Sigmoid colon (tissue), 7 donors: Measurements from ENCODE around the gene PLCD1. TPM values are rescaled to one million over a fixed set of nuclear protein-coding genes. Genes with fewer than 3 reads are reported as not detected.
"Not testable (repeated sequence)": the region's sequence is repeated elsewhere in the genome, so short reads cannot be mapped to it uniquely, and the experiment has no call there.

Source experiments
- DNase-seq: peaks from one replicate; pipeline ENCODE4 v3.0.0-alpha.2; 2019
- H3K27ac ChIP-seq, 4 donors: fragments of 200-600 bp; sonication (generic); one replicate each; pipeline ENCODE4 v1.5.1; 2016 to 2019; ENCODE audit warnings: mild to moderate bottlenecking in 1 of 4
- H3K27me3 ChIP-seq, 3 donors: fragments of 200-600 bp; sonication (generic); one replicate each; pipeline ENCODE4 v1.5.1; 2019; ENCODE audit warnings: mild to moderate bottlenecking in 1 of 3
- H3K36me3 ChIP-seq, 4 donors: fragments of 200-600 bp; sonication (generic); one replicate each; pipeline ENCODE4 v1.5.1; 2016 to 2019
- H3K4me1 ChIP-seq, 4 donors: fragments of 200-600 bp; sonication (generic); one replicate each; pipeline ENCODE4 v1.5.1; 2017 to 2019
- H3K4me3 ChIP-seq, 4 donors: fragments of 200-600 bp; sonication (generic); one replicate each; pipeline ENCODE4 v1.5.1; 2017 to 2019; ENCODE audit warnings: mild to moderate bottlenecking in 2 of 4, moderate library complexity in 1 of 4
- H3K9me3 ChIP-seq, 4 donors: fragments of 200-600 bp in 3 of 4; sonication (generic) in 3 of 4; one replicate each; pipeline versions ENCODE4 v1.5.1 to v1.6.1; 2013 to 2019
- CTCF ChIP-seq, 4 experiments: fragments of 450-650 bp in 3 of 4; fragments of 200-600 bp in 1 of 4; IDR thresholded peaks; one replicate each; pipeline ENCODE4 v1.5.1; 2016 to 2019; ENCODE audit warnings: antibody characterized with exemption in 4 of 4, mild to moderate bottlenecking in 3 of 4, moderate library complexity in 2 of 4
- EP300 ChIP-seq, 4 donors: sonication (generic); formaldehyde crosslinking; IDR thresholded peaks; one replicate each; pipeline ENCODE4 v1.6.1; 2017; ENCODE audit warnings: antibody characterized with exemption in 4 of 4
- POLR2A ChIP-seq, 2 donors: fragments of 450-650 bp; IDR thresholded peaks; one replicate each; pipeline ENCODE4 v1.6.1; 2016; ENCODE audit warnings: antibody characterized with exemption in 2 of 2, mild to moderate bottlenecking in 2 of 2, moderate library complexity in 2 of 2
- POLR2AphosphoS5 ChIP-seq, 4 donors: sonication (generic); formaldehyde crosslinking; IDR thresholded peaks; one replicate each; pipeline ENCODE4 v1.6.1; 2017; ENCODE audit warnings: antibody characterized with exemption in 4 of 4
- WGBS, 2 donors: extraction: QIAGEN DNeasy Blood & Tissue Kit; methylation state at CpG; one replicate each; pipeline ENCODE4 v1.1.7; 2013; 5-methylcytosine and 5-hydroxymethylcytosine counted together
- intact Hi-C: fragments of 100-400 bp; cut with DNase I; formaldehyde crosslinking; loops from one replicate; pipeline ENCODE4 v1.15.1; 2023
- polyA plus RNA-seq, 3 donors: library from polyadenylated mRNA; stranded (reverse); fragments of 200-250 nt; gene quantifications; one replicate each; pipeline ENCODE4 v1.2.3, GENCODE V29; 2013
- total RNA-seq, 4 donors: library from RNA; depleted of rRNA; stranded (reverse); fragments of >200 nt; gene quantifications; one replicate each; pipeline ENCODE4 v1.1.0, GENCODE V29; 2016
- donor health status: healthy with polysubstance abuse.
- donor health status: Bipolar disorder and iron deficiency.
- donor health status: healthy.

The PLCD1 gene
- total and polyA plus RNA-seq, 7 donors: 10.3 to 139 (median 22.7) TPM

GRCh38 chr3:37974121-37975083, 55.0 kb downstream of the PLCD1 start:
- Histone ChIP-seq H3K27ac (no peak overlapping the region), H3K4me1 (no peaks in the 10 kb centered on the region), H3K36me3 (peaks cover 10 to 54% (median 20%) of the 10 kb centered on the region in 4 donors), H3K9me3 (no peaks in the 10 kb centered on the region), H3K4me3 (no peak overlapping the region), H3K27me3 (no peaks in the 10 kb centered on the region)
- TF ChIP-seq EP300 (IDR thresholded peaks at IDR 0.05): no peak
- TF ChIP-seq CTCF (IDR thresholded peaks at IDR 0.05): peak; percentile 41 to 63 (median 53)
- intact Hi-C loops: no loop called here
- no peak for DNase-seq
- 63 to 77% methylated on average over 9 of the region's 9 CpGs for WGBS, 2 donors

- intact Hi-C loops: no loop called here
- DNase-seq: peak; percentile 84
- Histone ChIP-seq H3K27ac (no peak overlapping the region), H3K4me3 (no peak overlapping the region), H3K36me3 (peaks cover 10 to 60% (median 24%) of the 10 kb centered on the region in 4 donors), H3K27me3 (no peaks in the 10 kb centered on the region), H3K4me1 (no peaks in the 10 kb centered on the region), H3K9me3 (no peaks in the 10 kb centered on the region)
- TF ChIP-seq POLR2AphosphoS5 (IDR thresholded peaks at IDR 0.05): no peak
- TF ChIP-seq EP300 (IDR thresholded peaks at IDR 0.05): no peak
- no peak for TF ChIP-seq CTCF (IDR thresholded peaks at IDR 0.05)
- 72 to 78% methylated on average over 12 of the region's 12 CpGs for WGBS, 2 donors
Observed at GRCh38 chr3:37973246-37974054, 56.0 kb downstream of the PLCD1 start.

- 82 to 94% methylated on average over 8 of the region's 8 CpGs for WGBS, 2 donors
- DNase-seq, H3K9me3 ChIP-seq, H3K27ac ChIP-seq, H3K4me1 ChIP-seq, intact Hi-C loops, H3K27me3 ChIP-seq, H3K4me3 ChIP-seq: not testable (repeated sequence)
- H3K36me3 ChIP-seq: peaks cover 10 to 52% (median 24%) of the 10 kb centered on the region in 4 donors
Observed at GRCh38 chr3:37972056-37972455, 57.4 kb downstream of the PLCD1 start.

- H3K36me3 ChIP-seq: peaks cover 6 to 46% (median 20%) of the 10 kb centered on the region in 4 donors
- H3K9me3 ChIP-seq: no peaks in the 10 kb centered on the region
- no peak for DNase-seq
- no peaks in the 10 kb centered on the region for H3K27me3 ChIP-seq
- intact Hi-C loops: no loop called here
- TF ChIP-seq POLR2A (IDR thresholded peaks at IDR 0.05) (no peak), EP300 (IDR thresholded peaks at IDR 0.05) (no peak), CTCF (IDR thresholded peaks at IDR 0.05) (no peak)
- H3K4me1 ChIP-seq: peaks cover 0 to 7% (median 5%) of the 10 kb centered on the region in 4 donors
- no peak overlapping the region for H3K4me3 ChIP-seq
- no peak overlapping the region for H3K27ac ChIP-seq
Observed at GRCh38 chr3:37971467-37971866, 58.0 kb downstream of the PLCD1 start.

GRCh38 chr3:37970802-37971201, 58.6 kb downstream of the PLCD1 start:
- H3K4me1 ChIP-seq: peaks cover 0 to 7% (median 5%) of the 10 kb centered on the region in 4 donors
- peaks cover 6 to 40% (median 15%) of the 10 kb centered on the region in 4 donors for H3K36me3 ChIP-seq
- H3K4me3 ChIP-seq: no peak overlapping the region
- intact Hi-C loops: no loop called here
- H3K27me3 ChIP-seq: no peaks in the 10 kb centered on the region
- WGBS, 2 donors: 79 to 92% methylated on average over 5 of the region's 5 CpGs
- no peaks in the 10 kb centered on the region for H3K9me3 ChIP-seq
- no peak overlapping the region for H3K27ac ChIP-seq
- no peak for DNase-seq
- TF ChIP-seq POLR2A (IDR thresholded peaks at IDR 0.05) (no peak), CTCF (IDR thresholded peaks at IDR 0.05) (no peak), POLR2AphosphoS5 (IDR thresholded peaks at IDR 0.05) (no peak), EP300 (IDR thresholded peaks at IDR 0.05) (no peak)
